Transverse colon (tissue), 4 donors: ENCODE results near the gene PLEKHO2.

Source experiments
- EP300 ChIP-seq: sonication (generic); formaldehyde crosslinking; IDR thresholded peaks from one replicate; pipeline ENCODE4 v1.6.1; 2017; ENCODE audit warnings: antibody characterized with exemption, low read depth
- POLR2AphosphoS5 ChIP-seq, 3 donors: sonication (generic); formaldehyde crosslinking; IDR thresholded peaks; one replicate each; pipeline ENCODE4 v1.6.1; 2016; ENCODE audit warnings: antibody characterized with exemption in 3 of 3
- TF ChIP-seq, protein P1 (sequence below), 5 experiments: fragments of 200-600 bp in 3 of 5; fragments of 450-650 bp in 2 of 5; sonication (generic) in 3 of 5; IDR thresholded peaks; 1 replicate in 2 of 5; 2 replicates in 3 of 5; pipeline ENCODE4 v1.5.1; 2016 to 2017; ENCODE audit warnings: antibody characterized with exemption in 5 of 5, inconsistent platforms in 3 of 5, mild to moderate bottlenecking in 2 of 5, moderate library complexity in 1 of 5

DNA sequence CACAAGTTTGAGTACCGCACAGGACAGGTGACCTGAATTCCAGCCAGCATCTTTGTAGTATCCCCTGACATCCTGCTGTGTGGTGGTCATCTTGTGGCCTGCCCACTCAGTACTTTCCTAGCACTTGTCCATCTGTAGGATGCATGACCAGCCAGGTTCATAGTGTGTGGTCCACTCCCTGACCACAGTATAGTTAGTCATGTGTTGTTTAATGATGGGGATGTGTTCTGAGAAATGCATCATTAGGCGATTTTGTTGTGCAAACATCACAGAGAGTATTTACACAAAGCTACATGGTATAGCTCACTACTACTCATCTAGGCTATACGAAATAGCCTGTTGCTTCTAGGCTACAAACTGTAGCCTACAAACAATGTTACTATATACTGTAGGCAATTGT, 49.4 kb upstream of the PLEKHO2 start:
- TF ChIP-seq, protein P1, sequence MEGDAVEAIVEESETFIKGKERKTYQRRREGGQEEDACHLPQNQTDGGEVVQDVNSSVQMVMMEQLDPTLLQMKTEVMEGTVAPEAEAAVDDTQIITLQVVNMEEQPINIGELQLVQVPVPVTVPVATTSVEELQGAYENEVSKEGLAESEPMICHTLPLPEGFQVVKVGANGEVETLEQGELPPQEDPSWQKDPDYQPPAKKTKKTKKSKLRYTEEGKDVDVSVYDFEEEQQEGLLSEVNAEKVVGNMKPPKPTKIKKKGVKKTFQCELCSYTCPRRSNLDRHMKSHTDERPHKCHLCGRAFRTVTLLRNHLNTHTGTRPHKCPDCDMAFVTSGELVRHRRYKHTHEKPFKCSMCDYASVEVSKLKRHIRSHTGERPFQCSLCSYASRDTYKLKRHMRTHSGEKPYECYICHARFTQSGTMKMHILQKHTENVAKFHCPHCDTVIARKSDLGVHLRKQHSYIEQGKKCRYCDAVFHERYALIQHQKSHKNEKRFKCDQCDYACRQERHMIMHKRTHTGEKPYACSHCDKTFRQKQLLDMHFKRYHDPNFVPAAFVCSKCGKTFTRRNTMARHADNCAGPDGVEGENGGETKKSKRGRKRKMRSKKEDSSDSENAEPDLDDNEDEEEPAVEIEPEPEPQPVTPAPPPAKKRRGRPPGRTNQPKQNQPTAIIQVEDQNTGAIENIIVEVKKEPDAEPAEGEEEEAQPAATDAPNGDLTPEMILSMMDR (IDR thresholded peaks at IDR 0.05) = no peak
- TF ChIP-seq POLR2AphosphoS5 (IDR thresholded peaks at IDR 0.05) (no peak), EP300 (no peak)
